ENCODE data around the gene RNU1-1.
A peak's percentile ranks its signal among the peaks of the same experiment; 100 is the strongest.
"Not testable (repeated sequence)": the region's sequence is repeated elsewhere in the genome, so short reads cannot be mapped to it uniquely, and the experiment has no call there.

The RNU1-1 gene

GRCh38 chr1:16514107-16515055 lies at the start of gene RNU1-1:
Gene RNU1-1, minus strand, starts transcription at chr1:16514285.
- peak; percentile 90 for DNase-seq (ENCODE audit: low spot score)

- DNase-seq (ENCODE audit: low spot score), result not testable (repeated sequence)
Observed at GRCh38 chr1:16561035-16561434, 47.0 kb upstream of the RNU1-1 start.

GRCh38 chr1:16560498-16560897 lies 46.4 kb upstream of the RNU1-1 start:
- DNase-seq (ENCODE audit: low spot score), result not testable (repeated sequence)

- DNase-seq (ENCODE audit: low spot score), result not testable (repeated sequence)
Observed at GRCh38 chr1:16559688-16560087, 45.6 kb upstream of the RNU1-1 start.

- not testable (repeated sequence) for DNase-seq (ENCODE audit: low spot score)
Observed at GRCh38 chr1:16557034-16557433, 42.9 kb upstream of the RNU1-1 start.

GRCh38 chr1:16553244-16553643 lies 39.2 kb upstream of the RNU1-1 start:
- DNase-seq (ENCODE audit: low spot score), result not testable (repeated sequence)

GRCh38 chr1:16550212-16550918 lies 36.3 kb upstream of the RNU1-1 start:
- not testable (repeated sequence) for DNase-seq (ENCODE audit: low spot score)

GRCh38 chr1:16549545-16549944 lies 35.5 kb upstream of the RNU1-1 start:
- DNase-seq (ENCODE audit: low spot score), result not testable (repeated sequence)

- not testable (repeated sequence) for DNase-seq (ENCODE audit: low spot score)
Observed at GRCh38 chr1:16547502-16548241, 33.6 kb upstream of the RNU1-1 start.

GRCh38 chr1:16545682-16546095 lies 31.6 kb upstream of the RNU1-1 start:
- DNase-seq (ENCODE audit: low spot score), result peak; percentile 49

GRCh38 chr1:16540421-16540893 lies 26.4 kb upstream of the RNU1-1 start:
- peak; percentile 76 for DNase-seq (ENCODE audit: low spot score)

- not testable (repeated sequence) for DNase-seq (ENCODE audit: low spot score)
Observed at GRCh38 chr1:16537528-16537927, 23.4 kb upstream of the RNU1-1 start.

- not testable (repeated sequence) for DNase-seq (ENCODE audit: low spot score)
Observed at GRCh38 chr1:16536796-16537195, 22.7 kb upstream of the RNU1-1 start.

GRCh38 chr1:16535898-16536297 lies 21.8 kb upstream of the RNU1-1 start:
- not testable (repeated sequence) for DNase-seq (ENCODE audit: low spot score)

- not testable (repeated sequence) for DNase-seq (ENCODE audit: low spot score)
Observed at GRCh38 chr1:16535487-16535886, 21.4 kb upstream of the RNU1-1 start.

- not testable (repeated sequence) for DNase-seq (ENCODE audit: low spot score)
Observed at GRCh38 chr1:16534829-16535456, 20.9 kb upstream of the RNU1-1 start.

- DNase-seq (ENCODE audit: low spot score), result not testable (repeated sequence)
Observed at GRCh38 chr1:16534239-16534828, 20.2 kb upstream of the RNU1-1 start.

GRCh38 chr1:16532235-16532991 lies 18.3 kb upstream of the RNU1-1 start:
- DNase-seq (ENCODE audit: low spot score), result not testable (repeated sequence)

GRCh38 chr1:16528338-16528737 lies 14.3 kb upstream of the RNU1-1 start:
- not testable (repeated sequence) for DNase-seq (ENCODE audit: low spot score)

- not testable (repeated sequence) for DNase-seq (ENCODE audit: low spot score)
Observed at GRCh38 chr1:16525769-16526168, 11.7 kb upstream of the RNU1-1 start.
